CD4-positive, alpha-beta T cell treated with Interleukin-15 for 4 hours (primary cell): ENCODE data around the gene SEMA4D.

ENCODE experiments used
- DNase-seq: peaks from one replicate; pipeline ENCODE4 v3.0.0-alpha.2; 2020; ENCODE audit warnings: low spot score

Gene SEMA4D

DNA sequence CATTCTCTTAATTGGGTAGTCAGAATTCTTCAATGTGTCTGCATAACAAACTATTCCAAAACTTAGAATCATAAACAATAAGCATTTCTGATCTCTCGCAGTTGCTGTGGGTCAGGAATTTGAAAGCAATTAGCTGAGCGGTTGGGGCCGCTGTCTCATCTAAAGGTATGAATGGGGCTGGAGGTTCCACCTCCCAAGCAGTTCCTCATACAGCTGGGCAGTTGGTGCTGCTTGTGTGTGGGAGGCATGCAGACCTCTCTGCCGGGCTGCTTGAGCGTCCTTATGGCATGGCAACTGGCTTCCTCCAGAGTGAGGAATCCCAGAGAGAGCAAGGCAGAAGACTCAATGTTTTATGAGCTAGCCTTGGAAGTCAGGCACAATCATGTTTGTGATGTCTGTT, 30.2 kb upstream of the SEMA4D start:
- DNase-seq: no peak

DNA sequence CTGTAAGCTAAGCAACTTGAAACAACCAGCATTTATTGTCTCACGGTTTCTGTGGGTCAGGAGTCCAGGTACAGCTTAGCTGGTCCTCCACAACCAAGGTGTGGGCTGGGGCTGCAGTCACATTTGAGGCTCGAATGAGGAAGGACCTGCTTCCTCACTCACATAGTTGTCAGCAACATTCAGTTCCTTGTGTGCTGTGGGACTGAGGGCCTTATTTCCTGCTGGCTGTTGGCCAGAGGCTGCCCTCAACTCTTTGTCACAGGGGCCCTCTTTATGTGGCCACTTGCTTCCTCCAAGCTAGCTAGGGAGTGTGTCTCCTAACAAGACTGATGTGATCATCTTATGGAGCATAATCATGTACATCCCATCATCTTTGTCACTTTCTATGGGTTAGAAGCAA, 29.2 kb upstream of the SEMA4D start:
- DNase-seq: no peak

GRCh38 chr9:89526667-89527066, 28.8 kb upstream of the SEMA4D start:
- no peak for DNase-seq

DNA sequence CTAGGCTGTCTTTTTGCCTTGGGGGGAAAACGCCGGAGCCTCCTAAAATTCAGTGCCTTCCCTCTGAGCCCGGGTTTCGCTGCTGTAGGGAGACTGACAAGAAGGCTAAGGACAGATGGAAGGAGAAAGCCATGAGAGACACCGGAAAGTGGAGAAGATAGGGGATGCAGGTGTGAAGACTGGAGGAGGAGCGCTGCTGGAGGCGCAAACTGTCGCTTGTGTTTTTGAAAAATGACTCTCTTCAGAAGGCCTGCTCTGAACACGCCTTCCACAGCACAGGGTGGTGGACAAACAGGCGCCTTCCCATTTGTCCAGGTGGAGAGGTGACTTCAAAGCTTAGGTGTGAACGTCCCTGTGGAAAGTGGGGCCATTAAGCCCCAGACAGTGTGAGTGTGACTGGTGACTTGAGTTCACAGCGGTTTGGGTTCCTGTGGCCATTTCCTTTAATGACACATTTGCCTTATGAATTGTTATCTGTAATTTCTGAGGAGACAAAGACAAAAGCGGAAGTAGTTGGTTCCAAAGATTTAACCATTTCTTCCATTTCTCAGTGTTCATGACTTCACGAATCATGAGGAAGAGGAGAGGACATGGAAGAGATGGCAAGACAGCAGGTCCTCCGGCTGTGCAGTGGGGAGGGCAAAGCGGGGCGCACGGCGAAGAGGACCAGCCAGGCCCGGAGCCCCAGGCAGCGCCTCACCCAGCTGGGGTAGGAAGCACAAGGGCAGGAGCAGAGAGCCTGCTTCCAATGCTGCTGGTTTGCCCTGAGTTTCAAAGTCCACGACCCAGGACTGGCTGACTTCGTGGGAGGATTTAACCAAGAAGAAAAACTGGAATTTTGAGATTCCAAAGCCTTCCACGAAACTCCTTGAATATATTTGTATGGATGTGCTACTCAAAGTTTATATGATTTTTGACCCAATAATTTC, 27.8 kb upstream of the SEMA4D start:
- DNase-seq: no peak

DNA sequence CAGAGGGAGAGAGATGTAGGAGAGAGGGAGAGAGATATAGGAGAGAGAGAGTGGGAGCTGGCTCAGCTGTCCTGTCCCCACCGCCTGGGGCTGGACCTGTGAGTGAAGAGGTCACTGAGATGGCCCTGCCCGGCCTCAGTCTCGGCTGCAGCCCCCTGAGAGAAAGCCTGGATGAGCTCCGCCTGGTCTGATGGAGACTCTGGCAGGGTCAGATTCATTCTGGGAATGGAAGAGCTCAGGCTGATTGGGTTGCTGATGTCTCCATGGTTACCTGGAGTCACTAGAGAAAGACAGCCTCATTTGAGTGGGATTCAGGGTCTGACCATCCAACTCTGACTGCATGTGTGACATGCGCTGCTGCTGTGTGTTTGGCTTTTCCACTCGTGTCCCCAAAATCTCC, 27.1 kb upstream of the SEMA4D start:
- DNase-seq: no peak

- DNase-seq: peak; percentile 73
Measured at GRCh38 chr9:89523948-89524347, 26.0 kb upstream of the SEMA4D start.

GRCh38 chr9:89522959-89523285, 25.0 kb upstream of the SEMA4D start:
- DNase-seq: no peak

DNA sequence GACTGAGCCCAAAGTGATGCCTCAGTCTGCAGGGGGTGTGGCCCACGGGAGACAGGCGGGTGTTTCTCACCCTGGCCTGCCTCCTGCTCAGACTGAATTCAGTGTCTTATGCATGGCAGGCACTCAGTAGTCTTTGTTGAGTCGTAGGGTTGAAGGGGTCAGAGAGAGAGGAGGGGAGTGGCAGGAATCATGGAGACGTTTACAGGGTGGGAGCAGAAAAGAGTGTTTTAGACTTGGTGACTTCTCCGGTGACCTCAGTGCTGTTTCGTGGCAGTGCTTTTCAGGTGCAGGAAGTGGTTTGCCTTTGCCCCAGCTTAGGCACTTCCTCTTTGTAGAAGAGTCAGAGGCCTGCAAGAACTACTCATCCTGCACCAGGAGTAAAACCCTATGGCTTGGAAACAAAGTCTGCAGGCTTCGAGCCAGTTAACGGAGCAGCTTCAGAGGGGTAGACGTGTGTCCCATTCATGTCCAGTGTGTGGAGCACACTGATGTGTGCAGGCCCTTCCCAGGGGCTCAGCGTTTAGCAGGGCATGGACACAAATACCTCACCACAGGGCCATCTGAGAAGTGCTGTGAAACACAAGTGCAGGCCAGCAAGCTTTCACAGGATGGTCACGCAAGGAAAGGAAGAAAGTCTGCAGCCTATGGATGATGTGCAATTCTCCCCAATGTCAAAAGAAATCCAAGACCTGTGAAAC, 24.5 kb upstream of the SEMA4D start:
- DNase-seq: peak; percentile 86

- DNase-seq: no peak
Measured at GRCh38 chr9:89519366-89519805, 21.5 kb upstream of the SEMA4D start.

GRCh38 chr9:89518466-89519365, 20.8 kb upstream of the SEMA4D start:
- DNase-seq: no peak

DNA sequence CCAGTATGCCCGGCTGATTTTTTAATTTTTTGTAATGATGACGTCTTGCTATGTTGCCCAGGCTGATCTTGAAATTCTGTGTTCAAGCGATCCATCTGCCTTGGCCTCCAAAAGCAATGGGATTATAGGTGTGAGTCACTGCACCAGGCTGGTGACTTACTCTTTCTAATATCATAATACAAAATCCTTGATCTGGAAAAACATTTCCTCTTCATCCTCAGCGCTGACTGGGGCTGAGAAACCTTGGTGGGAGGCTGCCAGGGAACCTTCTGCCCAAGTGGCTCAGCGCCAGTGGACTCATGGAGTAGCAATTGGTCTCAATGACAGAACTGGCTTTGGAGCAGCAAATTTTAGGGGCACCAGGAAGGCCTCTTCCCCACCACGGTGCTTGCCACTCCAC, 17.5 kb upstream of the SEMA4D start:
- no peak for DNase-seq

GRCh38 chr9:89514956-89515355, 17.0 kb upstream of the SEMA4D start:
- no peak for DNase-seq

DNA sequence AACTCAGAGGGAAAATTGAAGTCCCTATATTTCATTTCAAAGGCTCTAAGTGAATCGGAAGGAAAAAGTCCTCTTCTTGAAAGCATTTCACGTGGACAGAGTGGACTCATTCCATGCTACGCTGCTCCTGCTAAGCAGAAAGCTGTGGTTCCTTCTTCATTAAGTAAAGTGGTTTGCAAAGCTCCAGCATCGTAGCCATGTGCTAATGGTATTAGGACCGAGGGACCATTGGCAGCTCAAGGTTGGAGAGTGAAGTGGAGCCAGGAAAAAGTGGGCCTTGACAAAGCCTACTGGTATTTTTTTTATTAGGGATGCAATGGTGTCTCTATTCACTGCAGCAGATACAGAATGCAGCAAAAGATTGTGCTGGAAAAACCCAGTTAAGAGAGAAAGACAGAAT, 16.4 kb upstream of the SEMA4D start:
- no peak for DNase-seq

GRCh38 chr9:89513837-89514236, 15.9 kb upstream of the SEMA4D start:
- no peak for DNase-seq

DNA sequence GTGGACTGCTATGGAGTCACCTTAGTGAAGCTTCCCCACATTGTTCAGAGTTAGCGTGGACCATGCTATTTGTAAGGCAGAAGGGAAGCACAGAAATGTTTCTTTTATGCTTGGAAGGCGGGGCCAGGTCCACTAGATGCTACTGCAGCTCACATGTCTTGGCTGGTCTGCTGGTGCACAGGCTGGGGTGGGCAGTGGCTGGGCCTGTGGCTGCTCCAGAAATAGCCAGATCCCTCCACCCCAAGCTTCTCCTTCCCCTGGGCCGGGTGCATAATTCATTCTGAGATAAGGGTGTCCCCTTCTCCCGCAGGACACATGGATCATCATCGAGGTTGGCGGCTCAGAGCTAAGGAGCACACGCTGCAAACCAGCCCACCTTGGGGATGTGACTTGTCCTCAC, 14.5 kb upstream of the SEMA4D start:
- DNase-seq: no peak

- no peak for DNase-seq
Measured at GRCh38 chr9:89508951-89509615, 11.2 kb upstream of the SEMA4D start.

DNA sequence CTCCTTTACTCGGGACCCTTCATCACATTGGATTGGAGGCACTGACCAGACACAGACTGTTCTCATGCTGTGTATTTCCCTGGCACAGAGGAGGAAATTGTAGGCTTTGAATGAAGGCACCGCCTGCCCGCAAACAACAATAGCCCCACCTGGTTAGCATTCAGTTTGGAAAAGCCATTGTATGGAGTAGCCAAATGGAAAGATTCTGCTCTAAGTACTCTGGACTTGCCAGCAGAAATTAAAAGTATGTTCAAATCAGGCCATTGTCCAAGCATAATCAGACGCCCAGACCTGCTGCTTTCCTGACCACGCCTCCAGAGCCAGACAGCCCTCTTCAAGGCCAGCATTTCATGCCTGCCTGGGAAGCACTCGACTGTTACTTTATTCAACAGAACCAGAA, 8.0 kb upstream of the SEMA4D start:
- no peak for DNase-seq

DNA sequence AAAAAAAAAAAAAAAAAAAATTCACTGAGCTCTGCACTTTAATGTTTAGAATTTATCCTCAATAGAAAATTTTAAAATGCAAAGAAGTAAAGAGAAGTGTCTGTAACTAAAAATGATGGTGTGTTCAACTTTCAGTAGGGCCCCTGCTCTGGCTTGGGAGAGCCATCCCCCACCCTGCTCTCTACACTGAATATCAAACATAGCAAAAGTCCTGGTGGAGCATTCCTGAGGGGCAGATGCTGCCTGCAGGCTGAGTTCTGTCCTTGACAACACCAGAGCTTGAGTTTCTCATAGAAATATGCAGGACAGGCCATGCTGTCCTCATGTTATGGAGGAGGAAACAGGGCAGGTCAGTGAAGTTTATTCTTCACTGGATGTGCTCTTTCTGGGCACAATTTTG, 7.1 kb upstream of the SEMA4D start:
- no peak for DNase-seq

GRCh38 chr9:89502671-89503070, 4.8 kb upstream of the SEMA4D start:
- DNase-seq: no peak

- peak; percentile 63 for DNase-seq
Measured at GRCh38 chr9:89502038-89502601, 4.2 kb upstream of the SEMA4D start.

GRCh38 chr9:89501311-89501898, 3.5 kb upstream of the SEMA4D start:
- no peak for DNase-seq
